GM18519 (cell line): ENCODE data around the gene SERPINA5.
A peak's percentile ranks its signal among the peaks of the same experiment; 100 is the strongest.

Experiments
- ATAC-seq: cut with Tn5 transposase; IDR thresholded peaks from one replicate; pipeline ENCODE4 v1.9.1; 2021; ENCODE audit warnings: mild to moderate bottlenecking, moderate library complexity; ENCODE audit not compliant: unreplicated experiment, low FRiP score

Gene SERPINA5, protein sequence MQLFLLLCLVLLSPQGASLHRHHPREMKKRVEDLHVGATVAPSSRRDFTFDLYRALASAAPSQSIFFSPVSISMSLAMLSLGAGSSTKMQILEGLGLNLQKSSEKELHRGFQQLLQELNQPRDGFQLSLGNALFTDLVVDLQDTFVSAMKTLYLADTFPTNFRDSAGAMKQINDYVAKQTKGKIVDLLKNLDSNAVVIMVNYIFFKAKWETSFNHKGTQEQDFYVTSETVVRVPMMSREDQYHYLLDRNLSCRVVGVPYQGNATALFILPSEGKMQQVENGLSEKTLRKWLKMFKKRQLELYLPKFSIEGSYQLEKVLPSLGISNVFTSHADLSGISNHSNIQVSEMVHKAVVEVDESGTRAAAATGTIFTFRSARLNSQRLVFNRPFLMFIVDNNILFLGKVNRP

DNA sequence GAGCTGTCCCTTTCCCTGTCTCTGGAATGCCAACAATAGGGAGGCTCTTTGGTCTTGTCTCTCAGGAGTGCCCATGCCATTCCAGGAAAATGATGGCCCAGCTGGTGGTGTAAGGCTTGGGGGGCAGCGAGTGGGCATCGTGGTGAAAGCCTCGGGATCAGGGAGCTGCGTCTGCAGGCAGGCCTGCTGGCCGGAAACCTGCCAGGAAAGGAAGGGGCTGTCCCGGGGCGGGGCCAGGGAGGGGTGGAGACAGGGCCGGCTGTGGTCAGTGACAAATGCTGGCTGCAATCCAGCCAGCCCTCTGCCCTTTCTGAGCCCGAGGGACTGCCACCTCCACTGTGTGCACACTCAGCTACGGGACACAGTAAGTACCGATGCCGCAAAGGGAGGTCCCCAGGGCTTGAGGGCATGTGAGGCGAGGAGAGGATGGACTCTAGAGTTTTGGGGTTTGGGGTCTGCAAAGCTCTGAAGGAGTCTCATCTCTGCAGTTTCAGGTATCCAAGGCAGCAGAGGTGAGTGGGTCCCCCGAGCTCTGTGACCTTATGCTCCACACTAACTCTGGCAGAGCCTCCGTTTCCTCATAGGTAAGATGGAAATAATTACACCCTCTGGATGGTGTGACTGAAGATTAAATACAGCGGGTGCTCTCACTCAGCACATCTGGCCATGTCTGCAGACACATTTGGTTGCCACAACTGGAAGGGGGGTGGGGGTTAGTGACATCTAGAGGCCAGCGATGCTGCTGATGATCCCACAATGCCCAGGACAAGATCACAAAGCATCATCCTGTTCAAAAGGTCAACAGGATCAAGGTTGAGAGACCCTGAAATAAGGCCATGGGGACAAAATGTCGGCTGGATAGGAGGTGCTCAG is at the start of gene SERPINA5:
Gene SERPINA5 (plus strand): TSS at position 300 of the 873 bp plus-strand sequence. CDS start 5,937 bp downstream, outside the sequence.
- no peak for ATAC-seq

DNA sequence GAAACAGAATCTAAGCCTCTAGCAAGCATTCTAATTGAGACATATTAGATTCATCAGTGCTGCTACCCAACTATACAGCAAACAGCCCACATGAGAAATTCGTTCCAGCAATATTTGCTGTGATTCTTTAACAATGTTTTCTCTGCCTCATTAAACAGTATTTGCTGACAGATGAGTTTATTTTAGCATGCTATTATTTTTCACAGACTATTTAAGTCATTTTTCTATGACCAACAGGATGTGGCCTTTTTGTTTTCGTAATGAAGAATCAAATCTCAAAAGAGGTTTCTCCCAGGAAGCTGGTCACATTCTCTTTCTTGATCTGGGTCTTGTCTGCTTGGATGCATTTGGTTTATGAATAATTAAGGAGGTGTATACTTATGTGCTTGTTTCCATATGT is 48.8 kb upstream of the SERPINA5 start:
- ATAC-seq = peak; percentile 62

DNA sequence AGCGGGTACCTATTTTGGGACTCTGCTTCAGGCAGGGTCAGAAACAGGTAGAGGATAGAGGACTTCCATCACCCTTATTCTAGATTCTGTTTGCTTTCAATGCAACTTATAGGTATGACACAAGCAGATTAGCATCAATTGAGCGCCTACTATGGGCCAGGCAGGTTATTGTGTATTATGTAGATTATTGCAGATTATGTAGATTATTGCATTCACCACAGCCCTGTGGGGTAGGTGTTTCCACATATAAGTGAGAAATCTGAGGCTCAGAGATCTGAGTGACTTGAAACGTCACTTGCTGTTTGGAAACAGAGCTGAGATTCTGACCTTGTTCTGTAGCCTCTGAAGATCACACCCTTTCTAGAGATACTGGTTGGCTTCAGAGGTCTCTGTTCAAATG is 45.7 kb upstream of the SERPINA5 start:
- no peak for ATAC-seq

DNA sequence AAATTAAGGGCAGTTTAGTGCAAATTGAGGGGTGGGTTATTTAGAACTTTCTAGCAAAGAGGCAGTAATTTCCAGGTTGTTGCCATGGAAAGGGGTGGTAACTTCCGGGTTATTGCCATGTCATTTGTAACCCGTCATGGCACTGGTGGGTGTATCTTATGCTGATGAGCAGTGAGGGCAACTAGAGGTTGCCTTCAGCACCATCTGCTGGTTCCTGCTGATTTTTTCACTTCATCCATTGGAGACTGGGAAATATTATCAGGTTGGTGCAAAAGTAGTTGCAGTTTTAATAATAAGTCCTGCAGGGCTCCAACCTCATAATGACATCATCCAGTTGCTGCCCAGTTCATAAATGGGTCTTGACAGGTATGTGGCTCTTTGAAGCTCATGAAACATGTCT is 44.4 kb upstream of the SERPINA5 start:
- no peak for ATAC-seq

DNA sequence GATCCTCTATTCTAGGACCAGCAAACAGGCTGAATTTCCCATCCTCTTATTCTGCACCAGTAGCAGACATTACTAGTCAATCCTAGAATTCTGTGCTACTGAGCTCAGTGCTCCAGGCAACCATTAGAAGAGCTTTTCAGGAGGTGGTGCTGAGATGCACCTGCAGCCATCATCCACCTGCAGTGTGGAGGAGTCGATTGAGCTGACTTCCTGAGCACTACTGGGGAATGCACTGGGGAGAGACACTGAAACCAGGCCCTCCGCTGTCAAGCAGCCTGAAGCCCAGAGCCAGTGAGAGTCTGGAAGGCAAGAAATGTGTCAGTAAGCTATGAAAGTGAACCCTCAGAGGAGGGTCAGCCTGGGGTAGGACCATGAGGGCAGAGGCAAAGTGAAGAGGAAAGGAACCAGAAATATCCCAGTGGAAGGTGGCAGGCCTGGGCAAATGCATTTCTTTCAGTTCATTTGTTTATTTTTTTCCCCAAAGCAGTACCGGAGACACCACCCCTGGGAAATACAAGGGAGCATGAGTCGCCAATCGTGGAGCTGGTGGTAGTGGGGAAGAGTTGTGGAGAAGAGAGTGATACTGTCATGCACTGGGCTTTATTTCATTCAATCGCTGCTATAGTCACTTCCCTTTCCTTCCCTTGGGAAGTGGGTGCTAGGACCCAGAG is 43.0 kb upstream of the SERPINA5 start:
- no peak for ATAC-seq

DNA sequence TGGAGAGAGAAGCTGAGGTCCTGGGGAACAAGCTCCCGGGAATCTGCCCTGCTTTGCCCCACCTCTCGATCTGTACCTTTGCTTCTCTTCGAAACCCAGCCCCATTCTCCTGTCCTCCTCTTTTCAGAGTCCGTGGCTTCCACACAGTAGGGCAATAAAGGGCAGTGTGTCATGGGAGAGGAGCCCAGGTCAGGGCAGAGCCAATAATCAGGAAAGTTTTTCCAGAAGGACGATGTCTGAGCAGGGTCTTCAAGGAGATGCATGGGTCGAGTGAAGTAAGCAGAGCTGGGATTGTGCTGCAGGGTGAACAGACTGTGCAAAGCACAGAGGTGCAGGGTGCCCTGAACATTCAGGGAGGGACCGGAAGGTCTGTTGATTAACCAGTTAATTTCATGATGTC is 42.0 kb upstream of the SERPINA5 start:
- no peak for ATAC-seq

DNA sequence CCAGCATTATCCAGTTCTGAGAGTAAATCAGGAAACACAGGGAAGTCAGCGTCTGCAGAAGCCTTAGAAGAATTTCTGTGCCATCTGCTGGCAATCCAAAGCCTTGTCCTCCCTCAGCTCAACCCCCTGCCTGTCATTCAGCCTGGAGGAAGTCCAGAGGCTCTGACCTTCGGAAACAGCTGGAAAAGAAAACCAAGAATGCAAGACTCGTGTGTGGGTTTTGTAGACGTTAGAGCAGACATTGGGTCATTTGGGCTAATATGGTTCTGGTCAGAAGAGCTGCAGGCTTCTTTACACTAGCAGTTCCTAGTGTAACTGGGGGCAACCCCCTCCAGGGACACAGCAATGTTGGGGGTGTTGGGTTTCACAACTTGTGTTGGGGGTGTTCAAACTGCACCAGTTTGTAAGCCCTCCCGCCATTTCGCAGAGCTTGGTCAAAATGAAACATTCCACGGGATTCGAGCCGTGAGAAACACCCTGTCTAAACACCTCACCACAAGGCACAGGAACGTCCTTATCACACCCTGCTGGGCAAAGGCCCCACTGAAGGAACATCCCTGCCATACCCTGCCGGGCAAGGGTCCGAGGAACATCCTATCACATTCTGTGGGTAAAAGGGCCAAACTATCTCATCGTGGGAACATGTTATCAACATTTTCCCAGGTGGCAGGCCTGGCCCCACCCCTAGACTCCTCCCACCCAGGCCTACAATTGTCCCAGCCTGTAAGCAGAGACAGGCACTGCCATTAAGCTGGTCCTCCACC is 41.0 kb upstream of the SERPINA5 start:
- no peak for ATAC-seq

DNA sequence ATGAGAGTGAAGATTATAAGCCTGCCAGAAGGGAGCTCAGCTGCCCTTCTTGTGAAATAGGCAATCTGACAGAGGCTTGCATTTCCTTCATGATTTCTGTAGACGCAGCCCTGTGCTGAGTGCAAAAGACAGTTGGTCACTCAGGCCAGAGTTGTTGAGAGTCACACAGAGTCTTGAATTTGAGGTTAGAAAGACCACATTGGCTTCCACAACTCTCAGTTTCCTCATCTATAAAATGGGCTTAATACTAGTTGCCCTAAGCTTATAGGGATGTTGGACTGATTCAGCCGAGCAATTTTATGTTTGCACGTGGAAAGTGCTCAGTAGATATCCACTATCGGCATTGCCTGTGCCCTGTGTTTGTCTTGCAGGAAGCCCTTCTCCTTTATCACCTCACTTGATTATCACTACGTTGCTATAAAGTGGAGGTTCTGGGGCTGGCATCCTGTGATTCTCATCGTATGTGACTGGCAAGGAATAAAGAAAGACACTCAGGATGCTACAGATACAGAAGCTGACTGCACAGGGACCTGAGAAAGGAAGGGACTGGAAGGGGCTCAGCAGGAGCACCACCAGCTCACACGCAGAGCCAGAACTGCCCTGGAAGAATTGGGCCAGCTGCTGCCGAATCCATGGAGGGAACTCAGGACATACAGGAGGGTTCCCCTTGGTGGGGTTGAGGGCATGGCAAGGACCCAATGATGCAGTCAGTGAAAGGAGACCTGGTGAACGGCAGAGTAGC is 39.8 kb upstream of the SERPINA5 start:
- ATAC-seq = no peak

DNA sequence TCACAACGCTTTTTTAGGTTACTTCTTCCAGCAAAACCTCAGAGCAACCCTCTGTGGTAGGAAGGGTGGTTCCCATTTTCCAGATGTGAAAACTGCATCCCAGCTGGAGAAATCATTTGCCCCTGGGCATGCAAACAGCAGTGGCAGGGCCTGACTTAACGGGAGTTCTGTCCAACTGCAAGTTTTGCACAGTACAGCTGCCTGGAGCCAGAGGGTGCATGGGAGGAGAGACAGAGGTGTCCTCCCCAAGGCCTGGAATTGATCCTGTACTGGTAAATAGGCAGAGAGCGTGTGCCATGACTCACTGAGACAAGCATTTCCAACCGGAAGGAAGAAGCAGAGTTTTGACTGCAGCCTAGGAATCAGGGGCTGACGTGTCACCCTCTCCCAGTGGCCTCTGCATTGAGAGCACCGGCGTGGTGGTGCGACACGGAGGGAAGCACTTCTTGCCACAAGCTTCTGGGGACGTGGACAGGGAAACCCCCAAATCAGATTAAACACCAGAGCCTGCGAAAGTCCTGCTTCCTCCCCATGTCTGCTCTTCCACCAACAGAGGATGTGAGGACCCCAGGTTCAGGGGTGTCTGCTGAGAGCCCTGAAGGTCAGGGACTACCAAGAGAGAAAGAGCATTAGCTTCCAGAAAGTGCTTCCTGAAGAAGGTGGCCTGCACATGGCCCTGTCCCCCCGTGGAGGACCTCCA is 39.0 kb upstream of the SERPINA5 start:
- ATAC-seq = no peak

DNA sequence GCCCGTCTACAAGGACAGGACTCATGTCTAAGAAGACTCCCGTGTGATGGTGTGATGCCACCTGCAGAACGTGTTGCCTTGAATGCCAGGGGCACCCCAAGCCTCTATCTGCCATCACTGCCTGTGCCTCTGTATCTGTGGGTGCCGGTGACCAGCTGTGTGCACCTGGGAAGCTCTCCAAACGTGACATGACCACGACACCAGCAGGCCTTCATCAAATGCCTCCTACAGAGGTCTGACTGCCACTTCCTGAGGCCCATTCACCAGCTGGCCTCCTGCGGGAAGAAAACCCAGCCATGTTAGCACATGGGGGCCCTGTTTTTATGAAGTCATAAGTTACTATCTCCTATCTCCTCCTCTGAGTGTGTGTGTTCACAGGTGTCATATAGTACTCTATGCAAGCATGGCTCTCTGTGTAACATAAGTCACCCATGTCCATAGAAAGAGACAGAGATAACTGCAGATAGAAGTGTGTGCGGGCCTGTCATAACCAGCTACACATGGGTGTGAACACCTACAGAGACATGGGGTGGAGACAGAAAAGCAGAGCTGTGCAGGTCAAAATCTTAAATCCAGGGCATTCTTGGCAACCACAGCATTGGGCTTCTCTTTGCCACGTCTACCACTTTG is 38.3 kb upstream of the SERPINA5 start:
- ATAC-seq = no peak

DNA sequence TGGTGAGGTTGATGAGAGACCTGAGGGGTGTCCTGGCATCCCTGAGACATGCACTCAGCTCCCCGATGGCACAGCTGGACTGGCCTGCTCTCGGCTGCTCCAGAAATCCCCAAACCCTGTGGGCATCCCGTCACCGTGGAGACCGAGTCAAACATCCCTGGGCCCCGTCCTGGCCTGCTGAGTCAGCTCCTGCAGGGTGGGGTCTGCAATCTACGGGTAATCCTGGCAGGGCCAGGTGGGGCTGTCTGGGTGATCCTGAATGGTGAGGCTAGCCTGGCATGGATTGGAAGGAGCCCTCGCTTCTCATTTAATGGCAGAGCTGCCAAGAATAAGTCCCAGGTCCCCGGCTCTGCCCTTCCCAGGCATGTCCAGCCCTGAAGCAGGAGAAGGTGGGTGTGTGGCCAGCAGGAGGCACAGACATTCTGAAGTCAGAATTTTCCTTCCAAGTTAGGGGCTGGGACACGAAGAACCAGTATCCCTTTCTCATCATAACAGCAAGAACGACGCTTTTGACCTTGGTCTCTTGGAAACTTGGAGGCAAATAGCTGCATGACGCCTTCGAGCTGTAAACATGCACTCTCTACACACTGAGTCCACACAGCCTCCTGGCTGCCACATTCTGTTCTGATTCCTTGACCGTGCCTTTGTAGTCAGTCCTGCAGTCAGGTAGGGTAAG is 37.6 kb upstream of the SERPINA5 start:
- no peak for ATAC-seq

DNA sequence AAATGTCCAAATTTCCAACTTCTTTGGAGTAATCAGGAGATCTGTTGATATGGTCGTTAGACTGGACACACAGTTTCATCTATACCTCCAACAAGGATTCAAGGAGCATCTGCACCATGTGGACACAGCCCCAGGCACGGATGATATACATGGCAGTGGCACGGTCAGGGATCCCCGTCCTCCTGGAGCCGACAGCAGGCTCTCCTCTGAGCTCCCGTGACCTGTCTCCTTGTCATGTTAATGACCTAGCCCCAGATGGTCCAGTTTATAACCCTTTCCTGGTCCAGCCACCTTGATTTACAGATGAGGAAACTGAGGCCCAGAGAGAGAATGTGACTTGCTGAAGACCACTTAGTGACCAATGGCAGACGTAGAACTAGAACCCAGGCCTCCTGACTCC is 36.5 kb upstream of the SERPINA5 start:
- no peak for ATAC-seq

DNA sequence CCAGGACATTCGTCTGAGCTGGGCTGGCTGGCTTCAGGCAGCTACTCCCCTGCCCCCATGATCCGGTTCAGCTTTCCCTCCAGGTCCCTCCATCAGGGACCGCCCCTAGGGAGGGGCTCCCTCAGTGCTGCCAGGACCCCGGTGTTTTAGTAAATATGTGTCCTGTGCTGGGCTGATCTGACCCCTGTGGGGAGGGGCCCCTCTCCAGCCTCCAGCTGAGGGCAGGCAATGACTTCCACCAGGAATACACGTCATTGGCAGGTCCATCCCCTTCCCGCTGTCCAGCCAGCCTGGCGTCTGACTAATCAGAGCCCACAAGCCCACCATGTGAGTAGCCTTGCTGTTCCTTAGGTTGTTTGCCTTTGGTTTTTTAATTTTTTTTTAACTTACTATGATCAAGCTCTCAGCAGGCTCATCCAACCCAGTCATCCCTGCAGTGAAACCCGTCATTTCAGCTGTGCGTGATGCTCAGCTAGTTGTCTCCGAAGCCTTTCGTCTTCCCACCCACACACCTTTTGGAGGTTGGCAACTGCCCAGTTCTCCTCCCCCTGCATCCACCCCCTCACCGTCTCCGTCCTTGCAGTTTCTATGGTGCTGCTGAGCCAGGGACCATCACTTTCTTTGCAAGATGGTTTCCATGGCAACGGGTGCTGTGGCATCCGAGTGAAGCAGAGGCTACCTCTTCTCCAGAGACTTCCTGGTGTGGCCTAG is 35.9 kb upstream of the SERPINA5 start:
- ATAC-seq = no peak

DNA sequence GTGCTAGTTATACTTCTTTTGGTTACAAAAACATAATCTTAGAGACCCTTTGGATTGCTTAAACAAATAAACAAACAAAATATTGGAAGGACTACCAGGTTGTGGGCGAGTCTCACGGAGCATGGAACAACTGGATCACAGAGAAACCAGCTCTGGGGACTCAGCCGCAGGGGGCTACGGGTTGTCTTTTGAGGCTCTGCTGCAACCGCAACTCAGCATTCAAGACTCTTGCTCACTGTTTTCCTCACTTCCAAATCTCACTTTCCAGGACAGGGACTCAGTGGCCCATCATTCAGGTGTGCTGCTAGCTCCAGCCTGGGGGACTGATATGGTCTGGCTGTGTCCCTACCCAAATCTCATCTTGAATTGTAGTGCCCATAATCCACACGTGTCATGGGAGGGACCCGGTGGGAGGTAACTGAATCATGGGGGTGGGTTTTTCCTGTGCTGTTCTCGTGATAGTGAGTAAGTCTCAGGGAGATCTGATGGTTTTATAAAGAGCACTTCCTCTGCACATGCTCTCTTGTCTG is 34.0 kb upstream of the SERPINA5 start:
- no peak for ATAC-seq

DNA sequence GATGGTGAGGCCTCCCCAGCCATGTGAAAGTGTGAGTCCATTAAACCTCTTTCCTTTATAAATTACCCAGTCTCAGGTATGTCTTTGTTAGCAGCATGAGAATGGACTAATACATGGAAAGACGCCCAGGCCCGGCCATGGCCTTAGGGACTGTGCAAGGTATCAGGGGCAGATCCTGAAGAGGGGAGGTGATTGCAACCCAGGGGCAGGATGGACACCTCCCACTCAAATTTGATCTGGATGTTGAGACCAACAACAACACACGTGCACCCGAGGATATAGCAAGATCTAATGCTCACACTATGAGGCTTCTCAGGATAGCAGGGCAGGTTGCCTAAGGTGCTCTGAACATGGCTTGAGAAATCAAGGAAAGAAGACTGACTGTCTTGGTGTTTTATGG is 33.5 kb upstream of the SERPINA5 start:
- ATAC-seq = no peak

DNA sequence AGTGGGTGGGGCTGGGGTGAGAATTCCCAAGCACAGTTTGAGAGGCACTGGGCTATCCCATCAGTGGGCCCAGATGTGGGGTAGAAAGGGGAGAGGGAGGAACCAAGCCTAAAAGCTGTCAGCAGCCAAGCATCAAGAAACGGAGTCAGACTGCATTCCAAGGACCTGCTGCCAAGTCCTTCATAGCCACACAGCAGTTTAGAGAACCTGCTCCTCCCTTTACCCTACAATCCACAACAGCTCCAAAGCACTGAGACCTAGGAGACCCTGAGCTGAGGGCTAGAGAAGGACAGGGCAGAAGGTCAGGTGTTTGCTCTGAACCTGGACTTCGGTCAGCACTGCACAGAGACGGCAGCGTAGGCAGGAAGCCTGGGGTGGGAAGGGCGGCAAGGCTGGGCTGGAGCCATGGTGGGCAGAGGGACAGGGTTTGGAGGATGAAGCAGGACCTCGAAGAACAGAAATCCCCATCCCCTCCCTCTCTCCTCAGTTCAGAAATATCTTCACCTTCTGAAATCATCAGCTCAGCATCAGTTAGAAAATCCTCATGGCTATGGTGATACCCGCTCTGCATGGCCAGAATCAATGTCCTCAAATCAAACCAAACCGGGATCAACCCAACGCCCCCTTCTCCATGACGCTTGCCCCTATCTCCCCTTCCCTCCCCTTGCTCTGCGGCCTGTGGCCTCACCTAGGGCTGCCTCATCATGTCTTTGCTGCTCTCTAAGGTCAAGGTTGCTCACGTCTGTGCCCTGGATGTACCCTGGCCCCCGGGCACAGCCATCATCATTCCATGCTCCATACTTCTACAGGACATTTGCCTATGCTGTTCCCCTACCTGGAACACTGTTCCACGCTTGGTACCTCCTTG is 32.9 kb upstream of the SERPINA5 start:
- ATAC-seq = no peak
